ENCODE data around the gene TVP23B.
A peak's percentile ranks its signal among the peaks of the same experiment; 100 is the strongest.
"Not testable (repeated sequence)": the region's sequence is repeated elsewhere in the genome, so short reads cannot be mapped to it uniquely, and the experiment has no call there.

The TVP23B gene

DNA sequence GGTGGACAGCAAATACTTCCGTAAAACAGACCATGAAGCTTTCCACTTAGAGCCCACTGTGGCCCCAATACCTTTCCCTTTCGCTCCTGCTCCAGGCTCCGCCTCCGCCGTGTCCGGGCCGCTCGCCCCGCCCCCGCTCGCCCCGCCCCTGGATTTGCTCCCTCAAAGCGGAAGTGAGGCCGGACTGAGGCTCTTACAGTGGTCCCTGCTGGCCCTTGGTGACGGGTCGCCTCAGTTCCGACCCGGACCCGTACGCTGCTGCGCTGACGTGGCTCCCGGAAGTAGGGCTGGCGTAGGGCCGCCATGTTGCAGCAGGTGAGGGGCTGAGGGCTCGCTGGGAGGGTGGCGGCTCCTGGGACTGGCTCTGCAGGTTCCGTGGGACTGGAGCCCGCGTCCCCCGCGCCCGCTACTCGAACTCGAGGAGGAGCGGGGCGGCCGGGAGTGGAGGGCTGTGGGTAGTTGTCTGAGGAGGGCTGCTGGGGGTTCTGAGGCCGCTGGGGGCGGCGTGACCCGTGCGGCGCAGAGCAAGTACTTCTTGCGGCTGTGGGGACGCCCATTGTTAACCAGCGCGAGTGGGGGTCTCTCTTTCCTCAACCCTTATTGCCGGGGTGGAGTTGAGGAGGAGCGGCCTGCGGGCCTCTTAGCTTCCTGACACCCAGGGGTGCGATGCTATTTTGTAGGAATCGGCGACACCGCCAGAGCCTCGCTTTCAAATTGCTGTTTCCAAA lies at the start of gene TVP23B:
Gene TVP23B, plus strand, starts transcription at position 193 of the 728 bp plus-strand sequence. Its CDS starts 111 bp downstream, at position 304.
- H3K4me3 ChIP-seq (ENCODE audit: low read depth, low read length) = peak within 1 kb of the TSS; percentile 57
- in situ Hi-C loops (cut with HindIII; ENCODE audit: low sequenced_read_pairs) = not testable (repeated sequence)

DNA sequence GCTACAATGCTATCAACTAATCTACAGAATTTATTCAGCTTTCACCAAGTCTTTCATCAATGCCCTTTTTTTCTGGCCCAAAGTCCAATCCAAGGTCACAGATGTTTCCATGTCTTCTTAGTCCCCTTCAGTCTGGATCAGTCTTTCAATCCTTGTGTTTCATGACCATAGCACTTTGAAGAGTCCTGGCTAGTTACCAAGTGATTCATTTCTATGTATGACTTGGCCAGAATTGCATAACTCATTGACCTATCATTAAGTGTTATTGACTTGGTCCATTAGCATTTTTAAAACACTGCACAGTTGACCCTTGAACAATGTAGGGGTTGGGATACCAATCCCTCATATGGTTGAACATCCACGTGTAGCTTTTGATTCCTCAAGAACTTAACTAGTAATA lies 48.5 kb upstream of the TVP23B start:
- H3K4me3 ChIP-seq (ENCODE audit: low read depth, low read length); in situ Hi-C loops (cut with HindIII; ENCODE audit: low sequenced_read_pairs); DNase-seq (ENCODE audit: low read depth): not testable (repeated sequence)

More for the DNA sequence above, at the start of gene TVP23B:
- peak; percentile 73 for DNase-seq (ENCODE audit: low read depth)

DNA sequence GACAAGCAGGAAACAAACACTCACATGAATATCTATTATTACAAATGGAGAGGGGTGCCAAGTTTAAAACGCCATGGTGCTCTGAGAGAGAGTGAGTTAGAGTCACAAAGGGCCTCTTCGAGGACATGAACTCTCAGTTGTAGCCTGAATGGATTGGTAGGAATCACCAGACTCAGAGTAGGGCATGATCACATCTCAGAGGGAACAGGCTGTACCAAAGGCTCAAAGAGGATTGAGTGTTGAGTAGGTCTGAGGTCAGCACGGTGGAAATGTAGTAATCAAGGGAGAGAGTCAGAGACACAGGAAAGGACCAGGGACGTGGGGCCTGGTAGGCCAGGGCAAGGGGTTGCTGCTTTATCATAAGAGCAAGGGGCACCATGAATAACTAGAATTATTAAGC lies 47.6 kb upstream of the TVP23B start:
- H3K4me3 ChIP-seq (ENCODE audit: low read depth, low read length); DNase-seq (ENCODE audit: low read depth); in situ Hi-C loops (cut with HindIII; ENCODE audit: low sequenced_read_pairs): not testable (repeated sequence)

DNA sequence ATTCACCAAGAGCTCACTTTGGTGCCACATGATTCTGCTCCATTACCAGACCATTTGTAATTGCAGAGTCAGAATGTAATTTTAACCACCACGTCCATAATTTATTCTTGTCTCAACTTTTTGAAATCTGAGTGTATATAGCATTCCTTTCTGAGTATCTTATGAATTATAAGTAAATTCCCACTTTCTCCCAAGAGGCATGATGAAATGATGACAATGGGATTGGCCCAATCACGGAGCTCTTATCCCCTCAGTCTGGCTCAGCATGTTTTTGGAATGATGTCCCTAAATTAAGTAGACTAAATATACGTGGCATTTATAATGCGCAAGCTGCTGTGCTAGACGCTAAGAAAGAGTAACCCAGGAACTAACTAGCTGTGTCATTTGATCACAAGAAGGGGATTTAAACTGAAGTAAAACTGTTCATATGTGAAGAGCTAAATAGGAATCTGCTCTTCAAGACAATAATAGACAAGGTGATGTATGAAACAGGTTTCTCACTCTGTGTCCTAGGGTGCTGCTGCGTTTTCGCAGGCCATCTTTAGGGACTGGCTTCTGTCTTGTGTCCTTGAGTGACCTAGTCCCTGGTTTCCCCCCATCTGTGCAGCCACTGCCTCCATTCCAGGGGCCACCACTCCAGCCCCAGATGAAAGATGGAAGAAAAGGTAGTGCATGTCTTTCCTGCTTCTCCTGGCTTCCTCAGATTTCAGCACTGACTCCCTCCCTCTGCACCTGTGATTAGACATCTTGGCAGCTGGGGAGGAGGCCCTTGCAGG lies 41.2 kb upstream of the TVP23B start:
- H3K4me3 ChIP-seq (ENCODE audit: low read depth, low read length); DNase-seq (ENCODE audit: low read depth); in situ Hi-C loops (cut with HindIII; ENCODE audit: low sequenced_read_pairs): not testable (repeated sequence)

DNA sequence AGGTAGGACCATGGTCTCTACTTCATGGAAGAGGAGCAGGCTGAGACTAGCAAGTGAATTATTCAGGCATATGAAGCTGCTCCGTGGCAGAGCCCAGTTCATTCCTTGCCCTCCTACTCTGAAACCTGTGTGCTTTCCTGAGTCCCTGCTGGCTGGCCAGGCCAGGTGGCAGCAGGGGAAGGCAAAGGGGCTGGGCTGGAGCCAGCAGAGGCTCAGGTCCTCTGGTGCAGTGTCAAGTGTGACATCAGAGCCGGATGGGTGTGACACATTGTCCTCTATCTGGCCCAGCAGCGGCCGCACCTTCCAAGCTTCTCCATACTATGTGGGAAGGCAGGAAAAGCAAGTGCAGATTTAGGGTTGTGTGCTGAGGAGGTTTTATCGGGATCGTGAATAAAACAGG lies 39.8 kb upstream of the TVP23B start:
- H3K4me3 ChIP-seq (ENCODE audit: low read depth, low read length); in situ Hi-C loops (cut with HindIII; ENCODE audit: low sequenced_read_pairs); DNase-seq (ENCODE audit: low read depth): not testable (repeated sequence)

DNA sequence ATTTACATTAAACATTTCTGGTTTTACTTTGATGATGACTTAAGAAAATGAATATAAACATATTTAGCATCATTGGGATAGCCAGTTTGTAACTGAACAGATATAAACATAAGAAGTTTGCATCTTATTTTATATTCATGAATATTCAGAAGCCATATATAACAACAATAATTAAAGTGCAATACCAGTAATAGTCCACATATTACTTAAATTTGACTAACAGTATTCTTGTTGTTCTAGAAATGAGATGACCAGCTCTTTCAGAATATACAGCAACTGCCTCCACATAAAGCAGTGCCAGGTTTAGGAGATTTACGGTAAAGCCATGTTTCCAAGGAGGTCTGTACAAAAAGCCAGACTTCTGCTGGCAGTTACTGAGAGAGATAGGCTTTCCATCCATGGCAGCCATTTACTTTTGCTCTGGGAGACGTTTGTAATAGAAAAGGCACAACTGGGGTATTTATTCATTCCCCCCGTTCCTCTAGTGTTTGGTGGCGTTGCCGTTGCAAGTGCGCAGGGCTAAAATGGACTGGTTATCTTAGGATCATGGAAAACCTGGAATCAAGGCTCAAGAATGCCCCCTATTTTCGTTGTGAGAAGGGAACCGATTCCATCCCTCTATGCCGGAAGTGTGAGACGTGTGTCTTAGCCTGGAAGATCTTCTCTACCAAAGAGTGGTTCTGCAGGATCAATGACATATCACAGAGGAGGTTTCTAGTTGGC lies 37.1 kb upstream of the TVP23B start, which contains the start of gene FBXW10:
Gene FBXW10, plus strand, starts transcription at position 356 of the 723 bp plus-strand sequence. Its CDS starts 191 bp downstream, at position 547.
- H3K4me3 ChIP-seq (ENCODE audit: low read depth, low read length); DNase-seq (ENCODE audit: low read depth); in situ Hi-C loops (cut with HindIII; ENCODE audit: low sequenced_read_pairs): not testable (repeated sequence)

DNA sequence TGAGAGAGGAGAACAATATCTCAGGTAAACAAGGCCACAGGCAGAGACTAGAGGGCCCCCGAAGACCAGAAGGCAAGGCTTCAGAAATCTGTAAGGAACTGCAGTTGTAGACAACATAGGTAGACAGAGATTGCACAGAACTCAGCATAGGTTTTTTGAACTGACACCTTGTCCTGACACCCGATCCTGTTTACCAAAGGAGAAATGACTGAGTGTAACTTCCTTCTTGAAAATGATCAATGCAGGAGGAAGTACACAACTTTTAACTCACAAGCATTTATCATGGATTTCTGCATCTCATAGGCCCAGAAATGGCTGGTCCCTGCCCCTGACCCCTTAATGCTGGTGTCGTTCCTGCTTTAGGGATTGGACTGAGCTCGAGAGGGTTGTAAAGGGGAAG lies 36.3 kb upstream of the TVP23B start:
- DNase-seq (ENCODE audit: low read depth); in situ Hi-C loops (cut with HindIII; ENCODE audit: low sequenced_read_pairs): not testable (repeated sequence)

DNA sequence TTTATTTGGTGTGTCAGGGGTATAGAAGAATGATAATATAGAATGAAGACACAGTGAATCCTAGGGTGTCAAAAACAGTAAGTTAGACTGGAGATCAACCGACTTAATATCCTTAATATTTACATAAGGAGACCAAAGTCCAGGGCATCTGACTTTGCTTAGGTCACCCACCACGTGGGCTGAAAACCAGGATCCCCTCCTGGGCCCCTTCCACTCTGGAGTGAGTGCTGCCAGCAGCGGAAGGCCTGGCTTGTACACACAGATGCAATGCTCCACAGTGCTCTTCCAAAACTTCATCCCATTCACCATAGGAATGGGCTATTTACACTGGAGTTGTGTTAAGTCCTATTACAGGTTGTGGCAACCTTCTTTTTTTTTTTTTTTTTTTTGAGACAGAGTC lies 34.4 kb upstream of the TVP23B start:
- DNase-seq (ENCODE audit: low read depth); H3K4me3 ChIP-seq (ENCODE audit: low read depth, low read length); in situ Hi-C loops (cut with HindIII; ENCODE audit: low sequenced_read_pairs): not testable (repeated sequence)

More for the DNA sequence above, 36.3 kb upstream of the TVP23B start:
- not testable (repeated sequence) for H3K4me3 ChIP-seq (ENCODE audit: low read depth, low read length)

DNA sequence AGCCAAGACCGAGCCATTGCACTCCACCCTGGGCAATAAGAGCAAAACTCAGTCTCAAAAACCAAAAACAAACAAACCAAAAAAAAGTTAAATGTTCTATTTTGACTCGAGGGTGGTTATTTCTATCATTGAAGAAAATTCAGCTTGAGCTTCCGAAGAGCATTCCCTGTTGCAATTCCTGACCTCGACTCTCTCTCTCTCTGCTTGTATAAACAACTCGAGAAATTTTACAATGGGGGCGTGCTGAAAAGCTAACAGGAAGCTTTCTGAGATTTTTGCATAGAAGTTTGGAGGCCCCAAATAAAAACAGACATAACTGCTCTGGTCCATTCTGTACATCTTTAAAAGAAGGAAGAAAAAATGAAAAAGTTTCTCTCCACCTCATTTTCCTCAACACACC lies 33.5 kb upstream of the TVP23B start:
- H3K4me3 ChIP-seq (ENCODE audit: low read depth, low read length); DNase-seq (ENCODE audit: low read depth); in situ Hi-C loops (cut with HindIII; ENCODE audit: low sequenced_read_pairs): not testable (repeated sequence)

DNA sequence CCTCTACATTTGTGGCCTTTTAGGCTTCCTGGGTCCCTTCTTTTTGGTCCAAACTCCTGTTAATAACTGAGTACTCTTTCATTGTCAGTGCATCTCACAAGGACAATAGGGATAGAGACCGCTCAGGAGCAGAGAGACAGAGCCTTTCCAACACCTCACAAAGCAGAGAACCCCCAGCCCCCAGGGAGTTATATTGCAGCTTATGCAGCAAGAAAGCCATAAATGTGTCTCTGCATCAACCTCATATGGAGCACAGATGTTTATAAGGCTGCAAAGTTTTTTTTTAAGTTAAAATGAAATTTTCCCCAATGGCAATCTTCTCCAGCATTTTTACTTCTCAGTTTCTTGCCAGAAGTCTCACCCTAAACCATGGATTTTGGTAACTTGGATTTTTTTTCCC lies 30.7 kb upstream of the TVP23B start:
- DNase-seq (ENCODE audit: low read depth); in situ Hi-C loops (cut with HindIII; ENCODE audit: low sequenced_read_pairs); H3K4me3 ChIP-seq (ENCODE audit: low read depth, low read length): not testable (repeated sequence)

DNA sequence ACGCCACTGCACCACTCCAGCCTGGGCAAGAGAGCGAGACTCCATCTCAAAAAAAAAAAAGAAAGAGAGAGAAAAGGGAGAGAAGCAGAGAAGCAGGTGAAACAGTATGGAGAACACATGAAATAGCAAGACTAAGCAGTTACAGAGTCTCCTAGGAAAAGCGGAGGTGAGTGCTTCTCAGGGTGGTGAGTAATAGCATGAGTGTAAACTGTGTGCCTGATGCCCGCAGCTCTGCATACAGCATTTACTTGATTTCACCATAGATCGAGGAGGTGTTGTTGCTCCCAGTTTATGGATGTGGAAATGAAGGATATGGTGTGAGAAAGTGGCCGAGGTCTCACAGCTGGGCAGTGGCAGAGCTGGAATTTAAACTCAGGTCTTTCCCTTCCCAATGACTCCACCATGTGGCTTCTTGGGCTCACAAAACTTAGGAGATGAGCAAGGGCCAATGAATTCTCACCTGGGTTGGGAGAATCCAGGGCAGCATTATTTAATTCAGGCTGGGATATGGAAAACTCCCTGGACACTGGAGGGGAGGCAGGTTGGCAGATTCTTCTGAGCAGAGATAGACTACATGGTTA lies 27.1 kb upstream of the TVP23B start:
- H3K4me3 ChIP-seq (ENCODE audit: low read depth, low read length); in situ Hi-C loops (cut with HindIII; ENCODE audit: low sequenced_read_pairs); DNase-seq (ENCODE audit: low read depth): not testable (repeated sequence)

DNA sequence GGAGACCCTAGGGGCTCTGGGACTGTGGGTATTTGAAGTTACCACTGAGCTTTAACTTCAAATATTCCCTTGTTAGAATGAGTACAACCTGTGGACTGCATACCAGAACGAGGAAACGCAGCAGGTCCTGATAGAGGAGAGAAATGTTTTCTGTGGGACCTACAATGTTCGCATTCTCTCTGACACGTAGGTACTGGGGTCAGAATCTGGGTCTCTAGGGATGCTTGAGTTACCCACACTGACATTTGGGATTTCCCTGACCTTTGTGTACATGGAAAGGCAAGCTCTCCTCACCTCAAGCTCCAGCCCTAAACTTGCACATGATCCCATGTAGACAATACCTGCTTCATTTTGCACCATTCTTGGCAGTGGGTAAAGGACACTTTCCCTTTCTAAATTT lies 25.0 kb upstream of the TVP23B start:
- H3K4me3 ChIP-seq (ENCODE audit: low read depth, low read length) = not testable (repeated sequence)

DNA sequence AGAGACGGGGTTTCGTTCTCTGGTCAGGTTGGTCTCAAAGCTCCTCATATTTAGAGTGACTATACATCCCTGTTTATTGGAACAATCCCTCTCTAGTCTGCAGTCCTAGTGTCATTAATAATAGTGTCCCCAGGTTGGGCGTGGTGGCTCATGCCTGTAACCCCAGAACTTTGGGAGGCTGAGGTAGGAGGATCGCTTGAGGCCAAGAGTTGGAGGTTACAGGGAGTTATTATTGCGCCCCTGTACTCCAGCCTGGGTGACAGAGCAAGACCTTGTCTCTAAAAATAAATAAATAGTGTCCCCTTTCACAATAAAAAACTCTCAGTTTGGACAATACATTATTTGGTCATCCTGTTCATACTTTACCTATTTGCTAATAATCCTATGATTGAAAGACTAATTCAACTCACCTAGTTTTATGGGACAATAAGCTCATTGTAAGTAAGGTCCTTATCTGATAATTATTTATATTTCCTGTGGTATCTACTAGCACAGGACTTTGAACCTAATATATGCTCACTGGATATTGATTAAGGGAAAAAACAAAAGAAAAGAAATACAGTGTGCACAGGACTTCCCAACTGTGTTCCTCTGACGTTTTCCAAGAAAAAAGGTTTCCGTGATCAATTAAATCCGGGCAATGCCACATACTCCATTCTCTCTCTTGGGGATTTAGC lies 23.5 kb upstream of the TVP23B start:
- DNase-seq (ENCODE audit: low read depth); H3K4me3 ChIP-seq (ENCODE audit: low read depth, low read length); in situ Hi-C loops (cut with HindIII; ENCODE audit: low sequenced_read_pairs): not testable (repeated sequence)

More for the DNA sequence above, 25.0 kb upstream of the TVP23B start:
- in situ Hi-C loops (cut with HindIII; ENCODE audit: low sequenced_read_pairs); DNase-seq (ENCODE audit: low read depth): not testable (repeated sequence)

DNA sequence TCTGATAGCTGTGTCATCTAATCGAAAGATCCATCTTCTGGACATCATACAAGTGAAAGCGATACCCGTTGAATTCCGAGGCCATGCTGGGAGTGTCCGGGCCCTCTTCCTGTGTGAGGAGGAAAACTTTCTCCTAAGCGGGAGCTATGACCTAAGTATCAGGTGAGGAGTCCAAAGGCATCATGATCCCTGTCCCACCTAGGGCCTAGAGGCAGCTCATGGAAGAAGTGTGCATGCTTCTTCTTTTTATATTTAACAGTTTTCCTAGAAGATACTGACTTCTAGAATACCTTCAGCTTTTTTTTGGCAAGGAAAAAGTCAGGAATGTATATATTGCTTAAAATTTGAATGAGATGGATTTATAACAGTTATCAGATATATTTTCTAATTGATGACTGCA lies 22.6 kb upstream of the TVP23B start:
- DNase-seq (ENCODE audit: low read depth); in situ Hi-C loops (cut with HindIII; ENCODE audit: low sequenced_read_pairs); H3K4me3 ChIP-seq (ENCODE audit: low read depth, low read length): not testable (repeated sequence)

- DNase-seq (ENCODE audit: low read depth); in situ Hi-C loops (cut with HindIII; ENCODE audit: low sequenced_read_pairs): not testable (repeated sequence)
These were observed 20.8 kb upstream of the TVP23B start for GRCh38 chr17:18760221-18760620.

GRCh38 chr17:18770572-18770971 lies 10.4 kb upstream of the TVP23B start:
- in situ Hi-C loops (cut with HindIII; ENCODE audit: low sequenced_read_pairs); H3K4me3 ChIP-seq (ENCODE audit: low read depth, low read length); DNase-seq (ENCODE audit: low read depth): not testable (repeated sequence)

More at GRCh38 chr17:18760221-18760620, 20.8 kb upstream of the TVP23B start:
- H3K4me3 ChIP-seq (ENCODE audit: low read depth, low read length) = not testable (repeated sequence)
